ENCODE measurements around the gene USP32. TPM values are rescaled to one million over a fixed set of nuclear protein-coding genes. Genes with fewer than 3 reads are reported as not detected.

The USP32 gene
- total and polyA plus RNA-seq, 2 donors (not counting 3 experiments of a cell fraction or from before 2014, with no cell fraction given), result 15.7 to 52.9 TPM

- no peaks in the 10 kb centered on the region for H3K36me3 ChIP-seq (ENCODE audit: control insufficient read depth in 2 of 2, extremely low read depth in 1 of 2, insufficient read depth in 2 of 2, low read length in 2 of 2)
- H3K4me3 ChIP-seq (replicated peaks in 1 of 3; ENCODE audit: insufficient read depth in 1 of 3, low read depth in 1 of 3, low read length in 3 of 3), result no peak overlapping the region
- FAIRE-seq (no peak), DNase-seq (ENCODE audit: low read depth, low spot score) (no peak)
- intact Hi-C loops (cut with micrococcal nuclease) (loop anchor here (5.0 kb wide), 1 partner anchor 144 kb away; the partner anchor contains the start of gene USP32), dilution Hi-C loops (cut with MboI; ENCODE audit: extremely low pct_ligation_motif_present, low sequenced_read_pairs) (no loop called here)
- peaks cover 22% of the 10 kb centered on the region for H3K4me1 ChIP-seq (ENCODE audit: control insufficient read depth, extremely low read depth, insufficient read depth, low read length)
- H3K4me2 ChIP-seq (ENCODE audit: insufficient read depth, low read length), result peak overlapping the region; percentile 81
- H3K9me3 ChIP-seq (replicated peaks; ENCODE audit: control insufficient read depth, insufficient read depth, low read length), result no peaks in the 10 kb centered on the region
- H3K27ac ChIP-seq (ENCODE audit: insufficient read depth, low read depth, low read length), result peak overlapping the region; percentile 87
- no peaks in the 10 kb centered on the region for H3K9me1 ChIP-seq (replicated peaks; ENCODE audit: control insufficient read depth, extremely low read depth, insufficient read depth, low read length)
- ChIA-PET POLR2A (interaction anchor here (0.5 kb wide), 1 partner anchor 96 kb away, joined by 3 read pairs; no protein-coding TSS in a partner anchor), CTCF (interaction anchor here (0.9 to 2.4 kb wide), 3 partner anchors 10 to 138 kb away, joined by 3 to 22 read pairs (median 4); no protein-coding TSS in a partner anchor)
- no peak overlapping the region for H3K9ac ChIP-seq (replicated peaks; ENCODE audit: extremely low read depth, insufficient read depth, low read length)
- no TSS peak for BruUV-seq (replicated peaks)
- no peaks in the 10 kb centered on the region for H4K20me1 ChIP-seq (replicated peaks; ENCODE audit: control insufficient read depth, extremely low read depth, insufficient read depth, low read length)
- no peaks in the 10 kb centered on the region for H3K79me2 ChIP-seq (ENCODE audit: control insufficient read depth, insufficient read depth, low read length)
- no peak overlapping the region for H2AFZ ChIP-seq (ENCODE audit: low read depth, low read length)
- no peaks in the 10 kb centered on the region for H3K27me3 ChIP-seq (ENCODE audit: control insufficient read depth in 2 of 2, insufficient read depth in 2 of 2, low read length in 2 of 2)
- TF ChIP-seq GATA2 (IDR thresholded peaks at IDR 0.05; ENCODE audit: insufficient read depth, insufficient read length, low read depth, low read length) (no peak), MYC (IDR thresholded peaks at IDR 0.05; ENCODE audit: low read depth, low read length) (no peak), MAX (IDR thresholded peaks at IDR 0.05; ENCODE audit: insufficient read depth, insufficient read length) (no peak), POLR2A (IDR thresholded peaks at IDR 0.05; ENCODE audit: low read depth, low read length) (no peak), EZH2 (IDR thresholded peaks at IDR 0.05; ENCODE audit: borderline replicate concordance, low read depth, low read length, severe bottlenecking) (no peak), JUN (IDR thresholded peaks at IDR 0.05; ENCODE audit: borderline replicate concordance, insufficient read depth, insufficient read length, low read depth) (no peak), CTCF (IDR thresholded peaks at IDR 0.05; ENCODE audit: extremely low read depth in 1 of 2, insufficient read depth in 1 of 2, low read depth in 1 of 2, low read length in 2 of 2) (no peak), FOS (IDR thresholded peaks at IDR 0.05; ENCODE audit: borderline replicate concordance, insufficient read depth, low read length) (no peak), POLR2AphosphoS5 (IDR thresholded peaks at IDR 0.05; ENCODE audit: insufficient read depth, low read depth, low read length) (no peak)
These were observed 144.0 kb downstream of the USP32 start for GRCh38 chr17:60247836-60248461.

Data from endothelial cell of umbilical vein (primary cell).